BLaER1 (cell line): Measurements from ENCODE around the gene OGFOD3.

Source experiments
- H3K27ac ChIP-seq: shearing (Covaris generic); formaldehyde crosslinking; 2 replicates; pipeline ENCODE4 v1.8.1; 2022
- H3K27me3 ChIP-seq: shearing (Covaris generic); formaldehyde crosslinking; 2 replicates; pipeline ENCODE4 v1.8.1; 2022
- H3K36me3 ChIP-seq: shearing (Covaris generic); formaldehyde crosslinking; 2 replicates; pipeline ENCODE4 v1.8.1; 2022
- H3K4me1 ChIP-seq: shearing (Covaris generic); formaldehyde crosslinking; 2 replicates; pipeline ENCODE4 v1.8.1; 2022
- H3K4me2 ChIP-seq: shearing (Covaris generic); formaldehyde crosslinking; 2 replicates; pipeline ENCODE4 v1.8.1; 2022
- H3K4me3 ChIP-seq: shearing (Covaris generic); formaldehyde crosslinking; 2 replicates; pipeline ENCODE4 v1.8.1; 2022
- H3K9ac ChIP-seq: shearing (Covaris generic); formaldehyde crosslinking; 2 replicates; pipeline ENCODE4 v1.8.1; 2022
- H3K9me3 ChIP-seq: shearing (Covaris generic); formaldehyde crosslinking; 2 replicates; pipeline ENCODE4 v1.8.1; 2022
- H4K20me1 ChIP-seq: shearing (Covaris generic); formaldehyde crosslinking; 2 replicates; pipeline ENCODE4 v1.8.1; 2022
- Cebpa-rat ChIP-seq: shearing (Covaris generic); IDR thresholded peaks from 2 replicates; pipeline ENCODE4 v1.8.1; 2022

OGFOD3 gene

GRCh38 chr17:82440991-82441627 is 22.7 kb upstream of the OGFOD3 start:
- Histone ChIP-seq H3K9ac (0 out of 2 replicates have a peak overlapping the region, but pooled peaks have one; percentile 38), H3K36me3 (peaks cover 81% of the 10 kb centered on the region), H3K9me3 (no peaks in the 10 kb centered on the region), H3K27me3 (no peaks in the 10 kb centered on the region), H3K4me1 (peaks cover 97% of the 10 kb centered on the region), H3K27ac (peak overlapping the region; percentile 57), H3K4me2 (peak overlapping the region; percentile 98), H4K20me1 (peaks cover 60% of the 10 kb centered on the region), H3K4me3 (no peak overlapping the region)
- no peak for TF ChIP-seq Cebpa-rat

GRCh38 chr17:82440469-82440981 is 22.1 kb upstream of the OGFOD3 start:
- Histone ChIP-seq H3K4me2 (peak overlapping the region; percentile 98), H3K4me3 (no peak overlapping the region), H3K36me3 (peaks cover 81% of the 10 kb centered on the region), H4K20me1 (peaks cover 59% of the 10 kb centered on the region), H3K9ac (0 out of 2 replicates have a peak overlapping the region, but pooled peaks have one; percentile 38), H3K27ac (peak overlapping the region; percentile 57), H3K4me1 (peaks cover 97% of the 10 kb centered on the region), H3K27me3 (no peaks in the 10 kb centered on the region), H3K9me3 (no peaks in the 10 kb centered on the region)
- TF ChIP-seq Cebpa-rat = no peak

- Histone ChIP-seq H3K27me3 (no peaks in the 10 kb centered on the region), H3K9me3 (no peaks in the 10 kb centered on the region), H3K4me1 (peaks cover 97% of the 10 kb centered on the region), H3K27ac (peak overlapping the region; percentile 57; the same call in 1 of the 2 replicates), H4K20me1 (peaks cover 53% of the 10 kb centered on the region), H3K4me3 (no peak overlapping the region), H3K4me2 (peak overlapping the region; percentile 98), H3K9ac (no peak overlapping the region), H3K36me3 (peaks cover 81% of the 10 kb centered on the region)
- TF ChIP-seq Cebpa-rat = no peak
These were observed 21.5 kb upstream of the OGFOD3 start for GRCh38 chr17:82439829-82440365.

- H3K36me3 ChIP-seq = peaks cover 79% of the 10 kb centered on the region
- peak overlapping the region; percentile 57 for H3K27ac ChIP-seq
- peaks cover 97% of the 10 kb centered on the region for H3K4me1 ChIP-seq
- peaks cover 48% of the 10 kb centered on the region for H4K20me1 ChIP-seq
- H3K4me3 ChIP-seq = no peak overlapping the region
- H3K27me3 ChIP-seq = no peaks in the 10 kb centered on the region
- no peak overlapping the region for H3K9ac ChIP-seq
- H3K9me3 ChIP-seq = no peaks in the 10 kb centered on the region
- peak overlapping the region; percentile 98 for H3K4me2 ChIP-seq
- TF ChIP-seq Cebpa-rat = no peak
These were observed 20.9 kb upstream of the OGFOD3 start for GRCh38 chr17:82439194-82439828.

- Histone ChIP-seq H3K9ac (no peak overlapping the region), H4K20me1 (peaks cover 41% of the 10 kb centered on the region), H3K27ac (peak overlapping the region; percentile 57), H3K9me3 (no peaks in the 10 kb centered on the region), H3K36me3 (peaks cover 76% of the 10 kb centered on the region), H3K27me3 (no peaks in the 10 kb centered on the region), H3K4me3 (no peak overlapping the region), H3K4me1 (peaks cover 97% of the 10 kb centered on the region), H3K4me2 (peak overlapping the region; percentile 24)
- no peak for TF ChIP-seq Cebpa-rat
These were observed 20.2 kb upstream of the OGFOD3 start for GRCh38 chr17:82438401-82439193.

- no peak overlapping the region for H3K4me3 ChIP-seq
- peaks cover 93% of the 10 kb centered on the region for H3K4me1 ChIP-seq
- H3K27ac ChIP-seq = no peak overlapping the region
- H3K9me3 ChIP-seq = no peaks in the 10 kb centered on the region
- H3K36me3 ChIP-seq = peaks cover 65% of the 10 kb centered on the region
- TF ChIP-seq Cebpa-rat = no peak
- H4K20me1 ChIP-seq = peaks cover 28% of the 10 kb centered on the region
- H3K4me2 ChIP-seq = no peak overlapping the region
- H3K27me3 ChIP-seq = no peaks in the 10 kb centered on the region
- H3K9ac ChIP-seq = no peak overlapping the region
These were observed 18.9 kb upstream of the OGFOD3 start for GRCh38 chr17:82437325-82437668.

- H4K20me1 ChIP-seq = peaks cover 23% of the 10 kb centered on the region
- H3K27ac ChIP-seq = peak overlapping the region; percentile 59
- H3K9me3 ChIP-seq = no peaks in the 10 kb centered on the region
- H3K4me3 ChIP-seq = no peak overlapping the region
- H3K4me1 ChIP-seq = peaks cover 93% of the 10 kb centered on the region
- no peak for TF ChIP-seq Cebpa-rat
- 0 out of 2 replicates have a peak overlapping the region, but pooled peaks have one; percentile 38 for H3K9ac ChIP-seq
- peaks cover 60% of the 10 kb centered on the region for H3K36me3 ChIP-seq
- H3K4me2 ChIP-seq = peak overlapping the region; percentile 80; the same call in 1 of the 2 replicates
- no peaks in the 10 kb centered on the region for H3K27me3 ChIP-seq
These were observed 18.4 kb upstream of the OGFOD3 start for GRCh38 chr17:82436601-82437324.

GRCh38 chr17:82435601-82436583 is 17.5 kb upstream of the OGFOD3 start:
- H3K27ac ChIP-seq = peak overlapping the region; percentile 59
- H3K9me3 ChIP-seq = no peaks in the 10 kb centered on the region
- H3K4me1 ChIP-seq = peaks cover 88% of the 10 kb centered on the region
- H3K36me3 ChIP-seq = peaks cover 57% of the 10 kb centered on the region
- H3K27me3 ChIP-seq = no peaks in the 10 kb centered on the region
- no peak for TF ChIP-seq Cebpa-rat
- 0 out of 2 replicates have a peak overlapping the region, but pooled peaks have one; percentile 38 for H3K9ac ChIP-seq
- H4K20me1 ChIP-seq = peaks cover 15% of the 10 kb centered on the region
- peak overlapping the region; percentile 80 for H3K4me2 ChIP-seq
- H3K4me3 ChIP-seq = no peak overlapping the region
